Gastrocnemius medialis (tissue), 4 donors: Measurements from ENCODE around the gene ZFP3.

ENCODE experiments used
- CTCF ChIP-seq, 5 experiments: fragments of 450-650 bp in 3 of 5; fragments of 200-600 bp in 2 of 5; sonication (generic) in 2 of 5; IDR thresholded peaks in 4 of 5; conservative IDR thresholded peaks in 1 of 5; 1 replicate in 4 of 5; 2 replicates in 1 of 5; pipeline ENCODE4 v1.5.1; 2016 to 2019; ENCODE audit warnings: antibody characterized with exemption in 5 of 5, mild to moderate bottlenecking in 3 of 5, moderate library complexity in 3 of 5
- POLR2A ChIP-seq, 2 donors: fragments of 450-650 bp; IDR thresholded peaks; one replicate each; pipeline ENCODE4 v1.6.1; 2017; ENCODE audit warnings: antibody characterized with exemption in 2 of 2, mild to moderate bottlenecking in 2 of 2, moderate library complexity in 2 of 2

- no peak for TF ChIP-seq CTCF (IDR thresholded peaks at IDR 0.05 in 4 of 5, conservative IDR thresholded peaks at IDR 0.05 in 1 of 5)
- TF ChIP-seq POLR2A (IDR thresholded peaks at IDR 0.05), result no peak
These were observed 19.0 kb downstream of the ZFP3 start for GRCh38 chr17:5097101-5097834.
